NCI-H146 treated with DMSO at 0.1 percent for 48 hours (cell line): Measurements from ENCODE around the gene UST.
A peak's percentile ranks its signal among the peaks of the same experiment; 100 is the strongest.
"Not testable (repeated sequence)": the region's sequence is repeated elsewhere in the genome, so short reads cannot be mapped to it uniquely, and the experiment has no call there.

Experiments
- DNase-seq: peaks from one replicate; lab custom pipeline; 2025; ENCODE audit not compliant: unreplicated experiment; lab: John Stamatoyannopoulos, UW

Gene UST

GRCh38 chr6:149028767-149029405 is 282.1 kb downstream of the UST start:
- DNase-seq, result peak; percentile 93

GRCh38 chr6:149031201-149031858 is 284.5 kb downstream of the UST start:
- DNase-seq, result no peak

- no peak for DNase-seq
Observed at GRCh38 chr6:149031859-149032598, 285.2 kb downstream of the UST start.

GRCh38 chr6:149032599-149033405 is 286.0 kb downstream of the UST start:
- DNase-seq, result no peak

- DNase-seq, result no peak
Observed at GRCh38 chr6:149033454-149033853, 286.6 kb downstream of the UST start.

- no peak for DNase-seq
Observed at GRCh38 chr6:149035766-149036165, 288.9 kb downstream of the UST start.

- no peak for DNase-seq
Observed at GRCh38 chr6:149037051-149037671, 290.3 kb downstream of the UST start.

GRCh38 chr6:149039025-149039424 is 292.2 kb downstream of the UST start:
- DNase-seq, result not testable (repeated sequence)

GRCh38 chr6:149041953-149042352 is 295.1 kb downstream of the UST start:
- no peak for DNase-seq

GRCh38 chr6:149043476-149044130 is 296.8 kb downstream of the UST start:
- peak; percentile 40 for DNase-seq

GRCh38 chr6:149044528-149044927 is 297.7 kb downstream of the UST start:
- no peak for DNase-seq

- no peak for DNase-seq
Observed at GRCh38 chr6:149045404-149045803, 298.6 kb downstream of the UST start.

- no peak for DNase-seq
Observed at GRCh38 chr6:149046164-149046821, 299.5 kb downstream of the UST start.

- DNase-seq, result no peak
Observed at GRCh38 chr6:149046822-149047246, 300.0 kb downstream of the UST start.

GRCh38 chr6:149049230-149049629 is 302.4 kb downstream of the UST start:
- no peak for DNase-seq

GRCh38 chr6:149050160-149050559 is 303.3 kb downstream of the UST start:
- no peak for DNase-seq

GRCh38 chr6:149052350-149053106 is 305.7 kb downstream of the UST start:
- DNase-seq, result no peak

- DNase-seq, result no peak
Observed at GRCh38 chr6:149053848-149054558, 307.2 kb downstream of the UST start.
